ENCODE data around the gene GATAD1. TPM values are rescaled to one million over a fixed set of nuclear protein-coding genes. Genes with fewer than 3 reads are reported as not detected.

GATAD1 gene
- total and polyA plus RNA-seq, 2 of the 8 experiments (the other 6 are each of a cell fraction or from before 2014, with no cell fraction given): 17.1 to 34.7 TPM

DNA sequence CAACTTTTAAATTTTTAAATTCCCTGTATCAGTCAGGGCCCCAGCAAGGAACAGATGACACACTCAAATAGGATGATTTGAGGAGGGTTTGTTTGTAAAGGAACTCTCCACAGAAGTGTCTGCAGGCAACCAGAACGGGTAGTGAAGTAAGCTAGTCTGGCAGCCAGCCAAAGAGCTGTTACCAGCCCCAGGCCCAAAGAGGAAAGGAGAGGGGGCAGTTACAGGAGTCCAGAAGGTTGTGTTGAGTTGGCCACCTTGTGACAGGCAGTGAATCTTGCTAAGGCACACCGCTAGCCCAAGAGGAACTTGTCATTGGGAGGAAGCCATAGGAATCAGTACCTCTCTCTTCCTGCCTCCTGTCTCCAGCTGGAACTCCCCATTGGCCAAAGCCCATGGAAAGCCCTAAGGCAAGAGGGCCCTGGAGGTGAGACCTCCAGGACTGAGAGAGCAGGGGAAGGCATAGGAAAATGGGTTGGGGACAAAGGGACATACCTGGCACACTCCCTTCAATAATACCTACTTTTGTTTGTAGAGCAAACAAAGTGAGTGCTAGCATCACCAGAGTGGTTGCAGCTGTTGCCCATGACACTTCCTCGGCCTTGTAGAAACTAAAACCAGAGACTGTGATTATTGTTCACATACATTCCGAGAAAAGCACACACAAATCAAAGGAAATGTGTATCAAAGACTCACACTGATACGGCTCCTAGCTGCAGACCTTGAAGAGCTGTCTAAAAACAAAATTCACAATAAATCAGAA, 25.4 kb upstream of the GATAD1 start:
- Histone ChIP-seq H3K79me2 (ENCODE audit: control insufficient read depth in 1 of 2, insufficient read depth in 2 of 2, low read length in 2 of 2) (no peaks in the 10 kb centered on the region), H3K27ac (ENCODE audit: low read depth, low read length) (no peak overlapping the region), H3K36me3 (ENCODE audit: control insufficient read depth in 2 of 4, insufficient read depth in 4 of 4, low read length in 3 of 4) (no peaks in the 10 kb centered on the region), H3K9ac (replicated peaks in 1 of 4; ENCODE audit: extremely low read depth in 1 of 4, low read depth in 3 of 4, low read length in 3 of 4) (no peak overlapping the region), H3K4me1 (replicated peaks in 1 of 4; ENCODE audit: control insufficient read depth in 3 of 4, insufficient read depth in 4 of 4, low read length in 3 of 4) (peaks cover 0 to 3% (median 0%) of the 10 kb centered on the region in 4 experiments; a peak in 3 of 7 replicates), H3K14ac (ENCODE audit: insufficient read length) (no peak overlapping the region), H4K91ac (replicated peaks; ENCODE audit: insufficient read length, low read length) (no peak overlapping the region), H4K8ac (ENCODE audit: extremely low read depth, insufficient read depth, low read length) (no peak overlapping the region), H3K4ac (replicated peaks; ENCODE audit: insufficient read length, low read depth, low read length) (no peak overlapping the region), H3K79me1 (ENCODE audit: low read depth, low read length) (no peaks in the 10 kb centered on the region), H2BK12ac (ENCODE audit: low read depth, low read length) (no peak overlapping the region), H2AFZ (ENCODE audit: low read length) (0 out of 2 replicates have a peak overlapping the region, but pooled peaks have one; percentile 23), H2BK15ac (ENCODE audit: low read length) (no peak overlapping the region), H3K56ac (replicated peaks; ENCODE audit: insufficient read length, low read depth, low read length) (no peak overlapping the region), H3K4me2 (ENCODE audit: insufficient read depth in 1 of 2, low read depth in 2 of 2, low read length in 2 of 2) (no peak overlapping the region), H2BK20ac (ENCODE audit: low read length) (no peak overlapping the region), H3K23me2 (ENCODE audit: low read depth, low read length) (peaks cover 5% of the 10 kb centered on the region; the same call in 1 of the 2 replicates), H4K20me1 (replicated peaks in 1 of 2; ENCODE audit: control insufficient read depth in 1 of 2, insufficient read depth in 2 of 2, low read length in 2 of 2) (peaks cover 0 to 3% of the 10 kb centered on the region in 2 experiments), H3K27me3 (replicated peaks in 1 of 4; ENCODE audit: control insufficient read depth in 3 of 4, extremely low read depth in 1 of 4, insufficient read depth in 3 of 4, low read length in 3 of 4) (peaks cover 0 to 2% (median 0%) of the 10 kb centered on the region in 4 experiments; a peak in 2 of 7 replicates), H2BK5ac (ENCODE audit: low read depth, low read length) (no peak overlapping the region), H3K9me3 (ENCODE audit: insufficient read depth in 2 of 2, low read depth in 1 of 2, low read length in 1 of 2) (no peaks in the 10 kb centered on the region), H3K18ac (ENCODE audit: extremely low read depth, low read length) (no peak overlapping the region), H4K5ac (ENCODE audit: insufficient read length, low read depth, low read length) (no peak overlapping the region), H3K23ac (ENCODE audit: insufficient read length) (no peak overlapping the region), H2AK5ac (ENCODE audit: low read depth, low read length) (no peak overlapping the region), H3K4me3 (ENCODE audit: extremely low read depth in 1 of 4, insufficient read depth in 2 of 4, low read depth in 3 of 4, low read length in 4 of 4) (no peak overlapping the region), H2BK120ac (replicated peaks; ENCODE audit: low read depth, low read length) (no peak overlapping the region)
- CTCF ChIA-PET (ENCODE audit: partially characterized antibody): interaction anchor here (1.1 to 10.9 kb wide), 5 partner anchors 8 to 39 kb away, joined by 3 to 159 read pairs (median 10); partner anchors contain the start of gene GATAD1
- 91% methylated on average over 5 of the region's 5 CpGs; no CpG with 5 or more reads in 1 of the 2 experiments for WGBS, 2 experiments (ENCODE audit: extremely low coverage in 1 of 2, insufficient coverage in 1 of 2, insufficient read length in 1 of 2, insufficient replicate concordance in 2 of 2, low coverage in 1 of 2, low lambda C conversion rate in 2 of 2, missing lambda C conversion rate in 1 of 2)
- POLR2A ChIA-PET (ENCODE audit: partially characterized antibody): interaction anchor here (1.2 to 2.3 kb wide), 2 partner anchors 9 to 25 kb away, joined by 5 to 7 read pairs; partner anchors contain the start of gene GATAD1
- DNase-seq (ENCODE audit: low read depth in 1 of 2, low spot score in 2 of 2) (no peak), FAIRE-seq (no peak)
- TF ChIP-seq SUZ12 (IDR thresholded peaks at IDR 0.05; ENCODE audit: low read length) (no peak), RFX5 (IDR thresholded peaks at IDR 0.05; ENCODE audit: borderline replicate concordance, low read depth, low read length) (no peak), KDM4A (IDR thresholded peaks at IDR 0.05; ENCODE audit: low read depth, low read length, severe bottlenecking) (no peak), CTBP2 (IDR thresholded peaks at IDR 0.05; ENCODE audit: borderline replicate concordance, insufficient read depth, insufficient read length, low read length) (no peak), KDM5A (IDR thresholded peaks at IDR 0.05; ENCODE audit: low read length) (no peak), POLR2A (IDR thresholded peaks at IDR 0.05; ENCODE audit: control extremely low read depth in 1 of 2, low read depth in 2 of 2, low read length in 2 of 2) (no peak), ATF2 (IDR thresholded peaks at IDR 0.05; ENCODE audit: low read length) (no peak), SP4 (IDR thresholded peaks at IDR 0.05; ENCODE audit: low read length) (no peak), CREB1 (IDR thresholded peaks at IDR 0.05) (no peak)
- TF ChIP-seq, protein P1, sequence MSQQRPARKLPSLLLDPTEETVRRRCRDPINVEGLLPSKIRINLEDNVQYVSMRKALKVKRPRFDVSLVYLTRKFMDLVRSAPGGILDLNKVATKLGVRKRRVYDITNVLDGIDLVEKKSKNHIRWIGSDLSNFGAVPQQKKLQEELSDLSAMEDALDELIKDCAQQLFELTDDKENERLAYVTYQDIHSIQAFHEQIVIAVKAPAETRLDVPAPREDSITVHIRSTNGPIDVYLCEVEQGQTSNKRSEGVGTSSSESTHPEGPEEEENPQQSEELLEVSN (IDR thresholded peaks at IDR 0.05): no peak
